HG03039 (cell line): ENCODE results near the gene DGKI.

ENCODE experiments used
- ATAC-seq: cut with Tn5 transposase; IDR thresholded peaks from one replicate; pipeline ENCODE4 v1.9.1; 2021; ENCODE audit warnings: mild to moderate bottlenecking, moderate library complexity; ENCODE audit not compliant: unreplicated experiment

DGKI gene

DNA sequence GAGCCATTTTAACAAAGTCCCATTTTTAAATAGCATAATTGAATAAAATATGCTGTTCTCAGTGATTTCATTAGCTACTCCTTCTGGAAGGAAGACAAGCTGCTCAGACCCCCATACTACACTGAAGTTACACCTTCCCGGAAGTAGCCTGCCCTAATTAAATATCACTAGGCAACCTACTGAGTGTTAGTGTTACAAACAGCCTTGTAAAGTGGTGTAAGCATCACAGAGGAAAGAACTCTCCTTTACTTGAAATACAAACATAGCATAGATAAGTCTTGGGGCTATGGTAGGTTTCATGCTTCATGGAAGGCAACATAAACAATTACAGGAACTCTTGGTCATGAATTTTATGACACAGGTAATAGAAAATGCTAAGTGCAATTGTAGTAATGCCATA, 459.8 kb downstream of the DGKI start:
- ATAC-seq = no peak

DNA sequence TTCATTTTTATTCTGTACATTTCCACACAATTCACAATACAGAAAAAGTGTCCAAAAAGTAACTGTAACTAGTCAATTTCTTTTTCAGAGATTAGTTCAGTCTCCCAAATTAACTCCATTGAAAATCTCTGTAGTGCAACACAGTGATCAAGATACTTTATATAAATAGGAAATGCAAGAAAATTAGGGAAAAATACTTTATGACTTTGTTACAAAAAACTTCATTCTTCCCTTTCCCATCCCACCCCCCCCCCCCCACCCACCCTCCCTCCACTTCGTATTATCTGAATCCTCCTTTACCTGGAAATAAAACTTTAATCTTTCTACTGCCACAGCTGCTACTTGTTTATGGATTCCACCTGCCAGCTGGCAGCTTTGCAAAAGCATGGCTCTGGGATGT, 465.7 kb downstream of the DGKI start:
- no peak for ATAC-seq

DNA sequence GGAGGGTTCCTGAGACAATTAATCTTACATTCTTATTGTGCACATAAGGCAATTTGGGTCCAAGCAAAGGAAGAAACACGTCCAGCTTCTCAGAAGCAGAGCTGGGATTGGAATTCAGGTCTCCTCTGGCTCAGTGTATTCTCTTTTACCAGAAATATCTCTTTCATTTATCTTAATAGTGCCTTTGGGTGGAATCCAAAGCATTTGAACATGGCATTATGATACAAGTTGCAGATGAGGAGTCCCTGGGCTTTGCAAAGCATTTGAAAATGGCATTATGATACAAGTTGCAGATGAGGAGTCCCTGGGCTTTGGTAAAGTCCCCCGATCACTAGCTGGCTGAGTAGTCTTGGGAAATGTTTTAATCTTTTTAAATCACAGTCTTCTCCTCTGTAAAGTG, 473.3 kb downstream of the DGKI start:
- ATAC-seq = no peak

DNA sequence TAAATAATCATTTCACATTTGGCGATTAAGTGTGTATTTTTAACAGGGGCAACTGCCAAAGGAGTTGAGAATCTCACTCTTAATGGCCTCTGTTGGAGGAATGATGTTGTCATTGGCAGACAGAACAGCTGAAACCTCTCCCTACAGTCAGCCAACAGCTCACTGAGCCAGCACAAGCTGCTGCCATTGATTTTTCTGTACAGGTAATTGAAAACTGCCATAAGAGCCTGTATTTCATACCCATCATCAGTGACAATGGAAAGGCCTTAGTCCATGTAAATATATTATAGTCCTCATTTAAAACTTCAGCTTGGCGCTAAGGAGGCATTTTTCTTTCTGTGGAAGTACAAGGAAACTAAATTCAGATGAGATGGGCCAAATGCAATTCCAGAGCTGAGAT, 475.2 kb downstream of the DGKI start:
- ATAC-seq = no peak

DNA sequence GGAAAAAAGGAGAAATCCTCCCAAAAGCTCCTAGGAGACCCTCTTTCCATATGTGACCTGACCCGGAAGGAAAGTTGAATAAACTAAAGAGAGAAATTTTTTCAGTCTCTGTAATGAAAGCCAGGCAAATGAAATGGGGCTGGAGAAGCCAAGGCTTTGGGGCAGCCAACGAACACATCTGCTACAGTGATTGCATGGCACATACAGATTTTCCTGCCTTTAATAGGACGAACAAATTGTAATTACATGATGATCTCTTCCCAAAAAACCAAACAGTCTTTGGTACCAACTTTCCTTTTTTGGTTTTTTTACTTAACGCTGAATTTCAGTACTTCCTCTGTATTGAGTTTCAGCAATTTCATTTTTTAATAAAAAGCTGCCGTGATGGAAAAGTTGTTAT, 479.8 kb downstream of the DGKI start:
- ATAC-seq = no peak

DNA sequence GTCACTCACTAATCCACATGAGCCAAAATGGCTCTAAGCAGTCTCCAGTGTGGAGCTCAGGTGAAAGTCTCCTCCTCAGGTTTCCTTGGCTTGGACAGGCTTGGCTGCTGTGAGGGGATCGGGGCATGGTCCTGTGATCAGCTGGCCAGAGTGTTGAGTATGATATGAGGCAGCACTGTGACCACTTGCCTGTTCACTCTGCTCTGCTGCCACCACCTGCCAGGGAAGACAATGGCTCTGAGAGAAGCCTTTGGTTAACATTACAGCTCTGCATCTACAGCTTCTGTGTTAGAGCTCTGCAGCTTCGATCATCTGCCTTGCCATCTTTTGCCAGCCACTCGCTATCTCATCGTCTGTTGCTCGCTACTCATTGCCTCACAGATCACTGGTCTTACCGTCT, 483.1 kb downstream of the DGKI start:
- ATAC-seq = no peak

DNA sequence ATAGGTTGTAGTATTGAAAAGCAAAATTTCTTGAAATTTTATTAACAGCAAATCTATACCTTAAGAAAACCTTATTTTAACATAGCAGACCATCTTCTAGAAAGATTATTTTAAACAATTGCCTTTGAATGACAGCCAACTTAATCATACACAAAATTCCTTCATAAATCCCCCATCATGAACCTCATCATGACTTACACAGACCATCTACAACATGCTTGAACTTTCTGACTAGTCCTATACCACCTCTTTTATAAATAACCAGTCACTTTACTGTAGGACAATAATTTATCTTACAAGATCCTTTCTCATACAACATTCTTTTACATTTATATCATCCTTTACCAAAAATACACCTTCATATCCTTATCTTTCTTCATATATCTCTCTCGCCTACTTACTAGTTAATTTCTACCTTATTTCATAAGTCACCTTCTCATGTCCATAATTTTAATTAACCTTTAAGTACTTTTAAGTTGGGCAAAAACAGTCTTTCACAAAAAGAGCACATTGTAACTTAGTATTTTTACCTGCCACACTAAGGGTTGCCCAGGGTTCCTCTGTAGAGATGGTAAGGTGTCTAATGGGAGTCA, 486.6 kb downstream of the DGKI start:
- no peak for ATAC-seq

DNA sequence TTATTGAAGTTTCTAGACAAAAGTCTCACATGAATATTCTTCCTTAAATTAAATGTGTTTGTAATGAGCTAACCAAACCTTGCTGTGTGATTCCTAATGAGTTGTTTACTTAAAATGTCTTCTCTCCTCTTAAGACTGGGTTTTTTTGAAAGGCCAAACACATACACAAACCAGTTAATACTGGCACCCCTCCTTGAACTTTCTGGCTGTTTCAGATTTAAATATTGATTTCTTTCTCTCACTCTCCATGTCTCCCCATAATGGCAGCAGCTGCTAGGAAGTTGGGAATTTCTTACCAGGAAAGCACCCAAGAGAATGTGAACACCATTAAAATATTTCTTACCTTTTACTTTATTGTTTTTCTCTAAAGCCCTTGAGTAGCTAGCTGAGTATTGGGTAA, 491.8 kb downstream of the DGKI start:
- no peak for ATAC-seq

DNA sequence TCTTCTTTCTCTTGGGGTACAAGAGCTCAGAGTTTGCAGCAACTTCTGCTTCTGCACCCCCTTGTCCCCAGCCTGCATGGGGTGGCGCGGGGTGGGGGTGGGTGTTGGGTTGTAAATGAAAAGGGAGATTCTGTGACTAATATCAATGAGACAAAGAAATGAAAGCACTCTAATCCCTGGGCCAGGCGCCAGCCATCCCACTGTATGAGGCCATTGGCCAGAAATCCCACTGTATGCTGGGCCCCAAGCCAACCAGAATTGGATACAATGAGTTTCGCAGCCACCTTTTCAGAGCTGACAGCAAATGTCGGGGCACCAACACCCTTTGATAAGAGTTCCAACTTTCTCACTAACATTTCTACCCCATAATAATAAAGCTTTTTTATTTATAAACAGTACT, 492.4 kb downstream of the DGKI start:
- no peak for ATAC-seq

DNA sequence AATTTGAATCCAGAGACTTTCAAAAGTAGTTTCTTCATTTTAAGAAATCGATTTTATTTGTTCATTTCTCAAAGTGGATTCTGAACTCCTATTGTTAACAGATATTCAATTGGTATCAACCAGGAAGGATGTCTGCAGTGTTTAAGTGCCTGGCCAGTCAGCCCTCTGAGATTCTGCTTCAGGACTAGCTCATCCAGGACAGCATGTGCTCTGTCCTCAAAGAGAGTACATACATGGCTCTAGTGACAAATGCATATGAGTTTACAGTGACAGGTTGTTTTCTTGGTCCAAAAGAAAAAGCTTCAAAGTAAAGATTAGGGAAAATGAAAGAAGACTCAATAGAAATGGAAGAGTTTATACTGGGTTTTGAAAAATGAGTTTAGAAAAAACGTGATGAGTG, 494.8 kb downstream of the DGKI start:
- ATAC-seq = no peak

DNA sequence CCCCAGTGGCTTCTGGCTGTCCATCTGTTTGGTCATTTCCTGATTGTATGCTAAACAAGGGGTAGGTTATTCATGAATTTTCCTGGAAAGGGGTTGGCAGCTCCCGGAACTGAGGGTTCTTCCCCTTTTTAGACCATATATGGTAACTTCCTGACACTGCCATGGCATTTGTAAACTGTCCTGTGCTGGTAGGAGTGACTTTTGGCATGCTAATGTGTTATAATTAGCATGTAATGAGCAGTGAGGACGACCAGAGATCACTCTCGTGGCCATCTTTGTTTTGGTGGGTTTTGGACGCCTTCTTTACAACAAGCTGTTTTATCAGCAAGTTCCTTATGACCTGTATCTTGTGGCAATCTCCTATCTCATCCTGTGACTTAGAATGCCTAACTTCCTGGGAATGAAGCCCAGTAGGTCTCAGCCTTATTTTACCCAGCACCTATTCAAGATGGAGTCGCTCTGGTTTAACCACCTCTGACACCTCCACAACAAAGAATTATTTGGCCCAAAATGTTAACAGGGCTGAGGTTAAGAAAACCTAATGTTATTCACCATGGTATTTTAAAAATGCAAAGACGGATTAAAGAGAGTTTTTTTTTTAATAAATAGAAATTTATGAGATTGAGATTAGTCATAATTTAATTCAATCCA, 500.9 kb downstream of the DGKI start:
- ATAC-seq = no peak

DNA sequence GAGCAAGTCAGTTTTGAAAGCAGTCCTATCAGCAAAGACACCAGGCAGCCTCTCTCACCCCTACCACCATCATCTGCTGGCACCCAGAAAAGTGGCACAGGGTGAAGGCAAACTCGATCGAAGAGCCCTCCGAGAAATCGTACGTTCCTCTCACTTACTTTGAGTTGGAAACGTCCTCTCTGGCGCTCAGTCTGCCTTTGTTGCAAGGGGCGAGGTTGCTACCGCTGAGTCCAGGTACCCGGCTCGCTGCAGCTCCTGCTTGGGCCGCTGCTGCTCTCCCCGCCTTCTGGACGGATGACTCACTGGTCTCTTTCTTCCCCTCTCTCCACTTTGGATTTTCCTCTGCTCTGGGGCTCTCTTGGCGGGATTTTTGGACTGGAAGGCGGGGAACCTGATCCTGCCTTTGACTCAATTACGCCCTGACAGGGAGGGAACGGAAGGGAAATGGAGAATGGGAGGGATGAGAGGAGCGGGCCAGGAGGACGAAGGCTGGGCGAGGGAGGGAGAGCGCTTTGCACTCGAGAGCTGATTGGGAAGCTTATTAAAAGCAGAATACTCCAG, 503.4 kb downstream of the DGKI start, which contains the start of gene PTN:
TSS of gene PTN (minus strand) at position 453 of the 561 bp plus-strand sequence. CDS start 88,760 bp downstream, outside the sequence.
- ATAC-seq = no peak

DNA sequence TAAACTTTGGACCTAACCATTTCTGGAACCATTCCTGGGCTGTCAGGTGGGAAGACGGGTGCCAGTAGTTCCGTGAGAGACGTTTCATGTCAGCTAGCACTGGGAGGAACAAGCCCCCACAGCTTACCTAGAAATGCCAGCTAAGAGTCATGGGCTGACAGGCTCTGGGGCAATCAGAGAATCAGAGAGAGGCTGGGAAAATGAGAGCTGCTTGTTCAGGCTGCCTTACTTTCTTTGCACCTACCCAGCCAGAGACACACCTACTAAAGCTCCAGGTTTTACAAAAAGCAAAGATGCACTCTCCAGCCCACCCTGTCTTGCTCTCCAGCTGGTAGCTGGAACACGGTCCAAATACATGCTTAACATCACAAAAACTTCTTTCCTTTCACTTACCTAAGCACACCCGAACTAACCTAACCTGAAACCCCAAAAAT, 503.9 kb downstream of the DGKI start:
- no peak for ATAC-seq

DNA sequence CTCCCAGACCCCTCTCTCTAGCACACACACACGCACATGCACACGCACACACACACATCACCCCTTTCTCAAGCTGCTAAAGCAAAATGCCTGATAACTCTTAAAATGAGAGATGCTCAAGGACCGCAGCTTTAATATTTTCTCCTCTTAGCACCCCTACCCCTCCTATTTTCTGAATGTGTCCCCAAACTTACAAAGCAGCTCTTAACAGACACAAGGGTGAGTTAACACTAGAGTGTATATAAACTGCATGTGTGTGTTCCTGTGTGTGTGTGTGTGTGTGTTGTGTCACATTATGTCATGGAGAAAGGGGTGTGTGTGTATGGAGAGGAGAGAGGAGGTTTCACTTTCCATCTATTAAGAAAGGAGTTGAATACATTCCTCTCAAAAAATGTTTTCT, 504.5 kb downstream of the DGKI start:
- ATAC-seq = no peak

DNA sequence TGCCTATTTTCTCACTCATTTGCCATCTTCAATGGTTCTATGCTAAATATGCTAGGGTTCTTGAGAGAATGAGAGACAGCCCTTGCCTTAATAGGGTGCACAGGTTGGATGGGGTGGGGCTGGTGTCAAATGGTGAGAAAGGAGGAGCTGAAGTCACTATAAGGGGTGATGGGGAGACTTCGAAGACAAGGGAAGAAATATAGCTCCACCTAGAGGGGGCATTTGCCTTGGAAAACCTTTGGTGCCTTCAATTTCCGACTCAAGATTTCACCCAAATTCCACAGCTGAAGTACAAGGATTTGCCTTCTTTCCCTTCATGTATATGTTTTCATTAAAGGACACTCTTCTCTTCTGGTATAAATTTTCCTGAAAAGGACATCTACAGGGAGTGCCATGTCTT, 508.9 kb downstream of the DGKI start:
- no peak for ATAC-seq

DNA sequence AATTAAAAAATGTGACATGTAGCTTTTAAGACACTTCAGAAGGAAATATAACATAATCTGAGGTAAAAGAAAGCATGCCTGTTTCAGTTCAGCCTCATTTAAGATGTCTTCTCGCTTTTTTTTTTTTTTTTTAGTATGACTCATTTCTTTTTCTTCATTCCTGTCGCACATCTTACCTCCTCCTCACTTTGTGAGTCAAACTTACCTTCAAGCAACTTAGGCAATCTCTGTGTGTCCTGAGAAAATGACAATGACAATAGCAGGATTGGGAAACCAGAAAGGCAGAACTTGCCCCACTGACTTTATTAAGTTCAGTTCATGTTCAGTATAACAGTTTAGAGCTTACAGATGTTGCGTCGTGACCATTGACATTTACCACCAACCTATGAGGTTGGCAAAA, 511.0 kb downstream of the DGKI start:
- ATAC-seq = no peak

DNA sequence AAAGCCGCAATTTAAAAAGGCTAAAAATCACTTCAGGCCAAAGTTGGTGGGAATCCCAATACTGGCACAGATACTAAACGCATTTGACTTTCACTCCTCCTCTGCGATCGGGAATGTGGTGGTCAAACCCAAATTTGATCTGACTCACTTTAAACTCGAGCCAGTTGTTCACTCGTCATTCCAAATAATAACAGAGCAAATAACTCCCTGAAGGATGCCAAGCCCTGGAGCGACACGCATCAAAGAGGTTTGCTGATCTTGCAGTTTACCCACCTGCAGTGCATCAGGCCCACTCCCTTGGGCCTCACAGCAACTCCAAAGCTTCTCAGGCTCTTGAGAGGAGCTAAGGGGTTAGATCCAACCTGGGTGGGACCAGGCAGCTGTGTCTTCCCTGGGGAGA, 515.4 kb downstream of the DGKI start:
- no peak for ATAC-seq
